Measurements from ENCODE around the gene FGR.

Gene FGR

GRCh38 chr1:27564710-27565649, 70.0 kb downstream of the FGR start:
- DNase-seq = no peak

GRCh38 chr1:27563591-27564471, 71.2 kb downstream of the FGR start:
- DNase-seq = no peak

- no peak for DNase-seq
Measured at GRCh38 chr1:27563341-27563590, 71.7 kb downstream of the FGR start.

- DNase-seq = no peak
Measured at GRCh38 chr1:27562534-27563340, 72.2 kb downstream of the FGR start.
